Colonic mucosa (tissue), 4 donors: ENCODE results near the gene WNK1. TPM values are rescaled to one million over a fixed set of nuclear protein-coding genes. Genes with fewer than 3 reads are reported as not detected.

ENCODE experiments used
- DNase-seq: peaks from one replicate; pipeline ENCODE4 v3.0.0-alpha.2; 2020
- H3K27ac ChIP-seq: fragments of 200-600 bp; one replicate; pipeline ENCODE4 v1.8.0; 2021
- H3K27me3 ChIP-seq: fragments of 200-600 bp; one replicate; pipeline ENCODE4 v1.8.0; 2021
- H3K36me3 ChIP-seq: fragments of 200-600 bp; one replicate; pipeline ENCODE4 v1.8.0; 2021
- H3K4me1 ChIP-seq: fragments of 200-600 bp; one replicate; pipeline ENCODE4 v1.8.0; 2021; ENCODE audit warnings: mild to moderate bottlenecking
- H3K4me3 ChIP-seq: fragments of 200-600 bp; one replicate; pipeline ENCODE4 v1.8.0; 2021
- H3K9ac ChIP-seq, 2 donors: one replicate each; pipeline ENCODE4 v1.7.0; 2013; ENCODE audit warnings: control low read depth in 2 of 2, low read depth in 2 of 2, low read length in 2 of 2
- H3K9me3 ChIP-seq: fragments of 200-600 bp; one replicate; pipeline ENCODE4 v1.8.0; 2021
- intact Hi-C: fragments of 100-400 bp; cut with DNase I; formaldehyde crosslinking; loops from one replicate; pipeline ENCODE4 v1.14.1; 2022
- total RNA-seq, 2 donors: library from RNA; stranded (reverse); fragmentation: NEBNext Ultra II Directional in 1 of 2; extraction: Animal tissue kit (Norgen Biotek cat#: 25700) in 1 of 2; gene quantifications; one replicate each; pipeline ENCODE4 v1.2.1, GENCODE V29; 2021
- TF ChIP-seq, protein P1 (sequence below): fragments of 200-600 bp; IDR thresholded peaks from one replicate; pipeline ENCODE4 v1.8.0; 2022; ENCODE audit warnings: antibody characterized with exemption, mild to moderate bottlenecking
- donor health status: healthy.
- donor health status: DM: no; HTN: no; CAD: no.
- donor health status: DM: no; HTN: no; CAD: no.

WNK1 gene
- total RNA-seq, 2 donors from 2014 or later = 81.8 to 85.8 TPM

- Histone ChIP-seq H3K9me3 (no peaks in the 10 kb centered on the region), H3K36me3 (no peaks in the 10 kb centered on the region), H3K9ac (no peak overlapping the region), H3K27me3 (no peaks in the 10 kb centered on the region), H3K4me1 (no peaks in the 10 kb centered on the region), H3K27ac (no peak overlapping the region), H3K4me3 (no peak overlapping the region)
- TF ChIP-seq, protein P1, sequence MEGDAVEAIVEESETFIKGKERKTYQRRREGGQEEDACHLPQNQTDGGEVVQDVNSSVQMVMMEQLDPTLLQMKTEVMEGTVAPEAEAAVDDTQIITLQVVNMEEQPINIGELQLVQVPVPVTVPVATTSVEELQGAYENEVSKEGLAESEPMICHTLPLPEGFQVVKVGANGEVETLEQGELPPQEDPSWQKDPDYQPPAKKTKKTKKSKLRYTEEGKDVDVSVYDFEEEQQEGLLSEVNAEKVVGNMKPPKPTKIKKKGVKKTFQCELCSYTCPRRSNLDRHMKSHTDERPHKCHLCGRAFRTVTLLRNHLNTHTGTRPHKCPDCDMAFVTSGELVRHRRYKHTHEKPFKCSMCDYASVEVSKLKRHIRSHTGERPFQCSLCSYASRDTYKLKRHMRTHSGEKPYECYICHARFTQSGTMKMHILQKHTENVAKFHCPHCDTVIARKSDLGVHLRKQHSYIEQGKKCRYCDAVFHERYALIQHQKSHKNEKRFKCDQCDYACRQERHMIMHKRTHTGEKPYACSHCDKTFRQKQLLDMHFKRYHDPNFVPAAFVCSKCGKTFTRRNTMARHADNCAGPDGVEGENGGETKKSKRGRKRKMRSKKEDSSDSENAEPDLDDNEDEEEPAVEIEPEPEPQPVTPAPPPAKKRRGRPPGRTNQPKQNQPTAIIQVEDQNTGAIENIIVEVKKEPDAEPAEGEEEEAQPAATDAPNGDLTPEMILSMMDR = no peak
- no peak for DNase-seq
- intact Hi-C loops = no loop called here
Measured at GRCh38 chr12:946212-946611, 193.8 kb downstream of the WNK1 start.

- H3K4me3 ChIP-seq = no peak overlapping the region
- H3K9me3 ChIP-seq = no peaks in the 10 kb centered on the region
- no peaks in the 10 kb centered on the region for H3K4me1 ChIP-seq
- intact Hi-C loops = no loop called here
- H3K36me3 ChIP-seq = no peaks in the 10 kb centered on the region
- no peak overlapping the region for H3K9ac ChIP-seq
- TF ChIP-seq, protein P1 = no peak
- no peak for DNase-seq
- no peak overlapping the region for H3K27ac ChIP-seq
- no peaks in the 10 kb centered on the region for H3K27me3 ChIP-seq
Measured at GRCh38 chr12:946631-947030, 194.3 kb downstream of the WNK1 start.

GRCh38 chr12:948238-948637, 195.9 kb downstream of the WNK1 start:
- Histone ChIP-seq H3K4me1 (no peaks in the 10 kb centered on the region), H3K4me3 (peak overlapping the region; percentile 84), H3K27me3 (no peaks in the 10 kb centered on the region), H3K27ac (peak overlapping the region; percentile 98), H3K9ac (peak overlapping the region in 1 of 2 donors; percentile 83), H3K36me3 (no peaks in the 10 kb centered on the region), H3K9me3 (no peaks in the 10 kb centered on the region)
- TF ChIP-seq, protein P1 = no peak
- intact Hi-C loops = no loop called here
- DNase-seq = peak; percentile 56

DNA sequence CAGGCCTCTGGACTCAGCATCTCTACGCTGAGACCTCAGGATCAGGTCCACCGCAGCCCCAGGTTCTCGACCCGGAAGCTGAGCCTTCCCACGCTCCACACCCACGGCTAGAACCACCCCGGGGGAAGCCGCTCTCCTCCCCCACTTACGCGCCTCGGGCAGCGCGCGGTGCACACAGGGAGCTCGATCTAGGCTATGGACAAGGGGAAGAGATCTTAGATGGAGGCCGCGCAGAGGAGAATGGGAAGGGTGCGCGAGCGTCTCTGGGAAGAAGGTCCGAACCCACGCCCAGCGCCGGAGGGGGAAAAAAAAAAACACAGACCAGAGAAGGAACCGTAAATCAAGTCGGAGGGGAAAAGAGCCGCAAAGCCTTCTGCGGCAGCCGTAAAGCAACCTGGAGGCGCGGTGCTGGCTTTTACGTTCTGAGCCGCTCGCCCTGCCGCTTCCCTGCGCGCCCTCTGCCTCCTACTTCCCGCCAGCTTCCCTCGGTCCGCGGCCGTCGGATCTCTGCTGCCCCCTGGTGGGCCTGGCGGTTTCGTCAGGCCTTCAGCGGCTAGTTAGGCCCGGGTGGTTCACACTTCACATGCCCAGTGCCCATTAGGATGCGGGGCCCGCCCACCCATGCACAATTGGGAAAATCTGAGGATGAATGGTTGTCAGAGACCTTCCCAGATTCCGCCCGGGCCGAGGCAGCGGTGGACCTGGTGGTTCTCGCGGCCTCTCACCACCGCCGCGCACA, 197.2 kb downstream of the WNK1 start, which contains the start of gene RAD52:
TSS of gene RAD52 (minus strand) at position 242 of the 739 bp plus-strand sequence. CDS start 16,636 bp downstream, outside the sequence.
- H3K27ac ChIP-seq = peak within 1 kb of the TSS; percentile 98
- H3K4me3 ChIP-seq = peak within 1 kb of the TSS; percentile 84
- H3K9ac ChIP-seq = peak within 1 kb of the TSS; percentile 83 to 98
- H3K4me1 ChIP-seq = no peaks in the 10 kb centered on the region
- peak; percentile 98 for DNase-seq
- TF ChIP-seq, protein P1 = peak; percentile 98
- no peaks in the 10 kb centered on the region for H3K36me3 ChIP-seq
- no peaks in the 10 kb centered on the region for H3K9me3 ChIP-seq
- H3K27me3 ChIP-seq = no peaks in the 10 kb centered on the region
- intact Hi-C loops = loop anchor here (5.0 to 10.0 kb wide), 3 partner anchors 135 to 382 kb away; no protein-coding TSS in a partner anchor

GRCh38 chr12:951176-951575, 198.8 kb downstream of the WNK1 start:
- intact Hi-C loops = loop anchor here (5.0 to 10.0 kb wide), 3 partner anchors 136 to 384 kb away; no protein-coding TSS in a partner anchor
- no peaks in the 10 kb centered on the region for H3K4me1 ChIP-seq
- TF ChIP-seq, protein P1 = no peak
- no peak overlapping the region for H3K27ac ChIP-seq
- no peak overlapping the region for H3K9ac ChIP-seq
- no peaks in the 10 kb centered on the region for H3K9me3 ChIP-seq
- peak; percentile 53 for DNase-seq
- H3K27me3 ChIP-seq = no peaks in the 10 kb centered on the region
- no peak overlapping the region for H3K4me3 ChIP-seq
- no peaks in the 10 kb centered on the region for H3K36me3 ChIP-seq
